BJ (cell line): Measurements from ENCODE around the gene CCDC32. TPM values are rescaled to one million over a fixed set of nuclear protein-coding genes. Genes with fewer than 3 reads are reported as not detected.
A peak's percentile ranks its signal among the peaks of the same experiment; 100 is the strongest.
"Not testable (repeated sequence)": the region's sequence is repeated elsewhere in the genome, so short reads cannot be mapped to it uniquely, and the experiment has no call there.

ENCODE experiments used
- CTCF ChIA-PET: fragments of 350-600 bp; formaldehyde crosslinking; extraction: SDS; loops from one replicate; lab custom pipeline; 2021; ENCODE audit warnings: antibody characterized with exemption, inconsistent platforms; lab: Yijun Ruan, JAX
- POLR2A ChIA-PET: fragments of 300-600 bp; sonication (Branson Sonifier 250); formaldehyde crosslinking; extraction: SDS; loops from one replicate; lab custom pipeline; 2021; ENCODE audit warnings: antibody characterized with exemption; lab: Charles Lee
- DNase-seq: peaks from one replicate; pipeline ENCODE4 v3.0.0-alpha.2; 2011; ENCODE audit warnings: low read depth
- H3K27me3 ChIP-seq: 2 replicates; pipeline ENCODE4 v1.6.0; 2011; ENCODE audit warnings: low read length; ENCODE audit not compliant: control insufficient read depth, insufficient read depth
- H3K36me3 ChIP-seq: 2 replicates; pipeline ENCODE4 v1.5.1; 2011; ENCODE audit warnings: low read length; ENCODE audit not compliant: control insufficient read depth, insufficient read depth
- H3K4me3 ChIP-seq: 2 replicates; pipeline ENCODE4 v1.5.1; 2011; ENCODE audit warnings: low read depth, mild to moderate bottlenecking, control low read depth, low read length
- CTCF ChIP-seq: IDR thresholded peaks from 2 replicates; pipeline ENCODE4 v1.5.1; 2011; ENCODE audit warnings: low read depth, mild to moderate bottlenecking, control low read depth, inconsistent platforms, low read length, moderate library complexity; ENCODE audit not compliant: insufficient read depth
- polyA plus RNA-seq: library from polyadenylated mRNA; depleted of rRNA; stranded (reverse); fragments of >200 nt; gene quantifications from 2 replicates; pipeline ENCODE4 v1.2.3, GENCODE V29; 2011

Gene CCDC32
- polyA plus RNA-seq, 1 experiment: 14.1 TPM

- DNase-seq: no peak
- no peak for TF ChIP-seq CTCF
- CTCF ChIA-PET: interaction anchor here (0.7 kb wide), 1 partner anchor 275 kb away, joined by 4 read pairs; the partner anchor contains the start of gene PLCB2
- no peaks in the 10 kb centered on the region for H3K27me3 ChIP-seq
- no peak overlapping the region for H3K4me3 ChIP-seq
- no peaks in the 10 kb centered on the region for H3K36me3 ChIP-seq
- POLR2A ChIA-PET: no interaction called here
These were observed 17.9 kb upstream of the CCDC32 start for GRCh38 chr15:40582726-40583246.

GRCh38 chr15:40581796-40582195 lies 17.0 kb upstream of the CCDC32 start:
- H3K4me3 ChIP-seq, POLR2A ChIA-PET, H3K36me3 ChIP-seq, H3K27me3 ChIP-seq, CTCF ChIA-PET, DNase-seq: not testable (repeated sequence)

- DNase-seq: no peak
- no peak overlapping the region for H3K4me3 ChIP-seq
- H3K27me3 ChIP-seq: no peaks in the 10 kb centered on the region
- CTCF ChIA-PET: interaction anchor here (2.3 kb wide), 1 partner anchor 11 kb away, joined by 7 read pairs; no protein-coding TSS in a partner anchor
- peaks cover 3% of the 10 kb centered on the region for H3K36me3 ChIP-seq
- POLR2A ChIA-PET: no interaction called here
- TF ChIP-seq CTCF: no peak
These were observed 14.1 kb upstream of the CCDC32 start for GRCh38 chr15:40578892-40579291.

GRCh38 chr15:40576914-40577313 lies 12.1 kb upstream of the CCDC32 start:
- not testable (repeated sequence) for H3K36me3 ChIP-seq
- CTCF ChIA-PET: interaction anchor here (0.5 to 1.7 kb wide), 2 partner anchors 13 to 303 kb away, joined by 5 to 8 read pairs; no protein-coding TSS in a partner anchor

GRCh38 chr15:40575113-40575512 lies 10.3 kb upstream of the CCDC32 start:
- TF ChIP-seq CTCF: no peak
- peaks cover 10% of the 10 kb centered on the region for H3K36me3 ChIP-seq
- no peak for DNase-seq
- CTCF ChIA-PET: interaction anchor here (0.5 kb wide), 1 partner anchor 9 kb away, joined by 4 read pairs; no protein-coding TSS in a partner anchor
- POLR2A ChIA-PET: interaction anchor here (0.6 kb wide), 1 partner anchor 14 kb away, joined by 6 read pairs; no protein-coding TSS in a partner anchor
- H3K4me3 ChIP-seq: no peak overlapping the region
- no peaks in the 10 kb centered on the region for H3K27me3 ChIP-seq

More at GRCh38 chr15:40576914-40577313, 12.1 kb upstream of the CCDC32 start:
- DNase-seq, H3K4me3 ChIP-seq, H3K27me3 ChIP-seq: not testable (repeated sequence)
- POLR2A ChIA-PET: interaction anchor here (0.6 kb wide), 1 partner anchor 12 kb away, joined by 5 read pairs; the partner anchor contains the start of gene CCDC32

GRCh38 chr15:40569129-40569953 lies 4.5 kb upstream of the CCDC32 start, which contains the start of gene RPUSD2:
TSS of gene RPUSD2 (plus strand) at chr15:40569299. CDS start at chr15:40569338, 39 bp downstream.
- no peak for TF ChIP-seq CTCF
- ChIA-PET CTCF (interaction anchor here (1.3 to 1.8 kb wide), 3 partner anchors 21 to 290 kb away, joined by 3 to 13 read pairs (median 3); no protein-coding TSS in a partner anchor), POLR2A (no interaction called here)
- peak; percentile 37 for DNase-seq
- Histone ChIP-seq H3K27me3 (no peaks in the 10 kb centered on the region), H3K36me3 (peaks cover 10% of the 10 kb centered on the region), H3K4me3 (peak within 1 kb of the TSS; percentile 76)
